ENCODE results near the gene RUNX3.

GRCh38 chr1:24918995-24919605, 11.0 kb downstream of the RUNX3 start:
- TF ChIP-seq, protein P1, sequence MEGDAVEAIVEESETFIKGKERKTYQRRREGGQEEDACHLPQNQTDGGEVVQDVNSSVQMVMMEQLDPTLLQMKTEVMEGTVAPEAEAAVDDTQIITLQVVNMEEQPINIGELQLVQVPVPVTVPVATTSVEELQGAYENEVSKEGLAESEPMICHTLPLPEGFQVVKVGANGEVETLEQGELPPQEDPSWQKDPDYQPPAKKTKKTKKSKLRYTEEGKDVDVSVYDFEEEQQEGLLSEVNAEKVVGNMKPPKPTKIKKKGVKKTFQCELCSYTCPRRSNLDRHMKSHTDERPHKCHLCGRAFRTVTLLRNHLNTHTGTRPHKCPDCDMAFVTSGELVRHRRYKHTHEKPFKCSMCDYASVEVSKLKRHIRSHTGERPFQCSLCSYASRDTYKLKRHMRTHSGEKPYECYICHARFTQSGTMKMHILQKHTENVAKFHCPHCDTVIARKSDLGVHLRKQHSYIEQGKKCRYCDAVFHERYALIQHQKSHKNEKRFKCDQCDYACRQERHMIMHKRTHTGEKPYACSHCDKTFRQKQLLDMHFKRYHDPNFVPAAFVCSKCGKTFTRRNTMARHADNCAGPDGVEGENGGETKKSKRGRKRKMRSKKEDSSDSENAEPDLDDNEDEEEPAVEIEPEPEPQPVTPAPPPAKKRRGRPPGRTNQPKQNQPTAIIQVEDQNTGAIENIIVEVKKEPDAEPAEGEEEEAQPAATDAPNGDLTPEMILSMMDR (conservative IDR thresholded peaks at IDR 0.05; ENCODE audit: low read depth, low read length): no peak
- TF ChIP-seq EZH2 (IDR thresholded peaks at IDR 0.05; ENCODE audit: borderline replicate concordance, low read depth, low read length, poor library complexity, severe bottlenecking): no peak
